Gastrocnemius medialis (tissue), 4 donors: ENCODE measurements around the gene PTAR1. TPM values are rescaled to one million over a fixed set of nuclear protein-coding genes. Genes with fewer than 3 reads are reported as not detected.

Experiments used
- ATAC-seq, 2 donors: fragments of 150-250 bp; one replicate each; pipeline ENCODE4 v1.9.1; 2016
- DNase-seq, 2 donors: peaks; one replicate each; pipeline ENCODE4 v3.0.0-alpha.2; 2019
- H3K27ac ChIP-seq, 4 donors: fragments of 200-600 bp; sonication (generic); 1 replicate in 1 of 4; 2 replicates in 3 of 4; pipeline ENCODE4 v1.5.1; 2016 to 2018; ENCODE audit warnings: mild to moderate bottlenecking in 2 of 4, moderate library complexity in 1 of 4
- H3K27me3 ChIP-seq, 3 donors: fragments of 200-600 bp; sonication (generic) in 2 of 3; 1 replicate in 1 of 3; 2 replicates in 2 of 3; pipeline versions ENCODE4 v1.5.1 to v1.6.0; 2016 to 2019; ENCODE audit warnings: mild to moderate bottlenecking in 1 of 3, moderate library complexity in 1 of 3
- H3K36me3 ChIP-seq, 2 donors: fragments of 200-600 bp; sonication (generic) in 1 of 2; one replicate each; pipeline ENCODE4 v1.5.1; 2017 to 2018
- H3K4me1 ChIP-seq, 2 donors: fragments of 200-600 bp; sonication (generic) in 1 of 2; one replicate each; pipeline ENCODE4 v1.5.1; 2016 to 2017; ENCODE audit warnings: mild to moderate bottlenecking in 2 of 2
- H3K4me3 ChIP-seq, 4 donors: fragments of 200-600 bp; sonication (generic) in 3 of 4; 1 replicate in 1 of 4; 2 replicates in 3 of 4; pipeline ENCODE4 v1.5.1; 2016 to 2019; ENCODE audit warnings: mild to moderate bottlenecking in 2 of 4
- H3K9me3 ChIP-seq, 3 donors: fragments of 200-600 bp; sonication (generic) in 2 of 3; 1 replicate in 1 of 3; 2 replicates in 2 of 3; pipeline ENCODE4 v1.5.1; 2016 to 2019
- CTCF ChIP-seq, 5 experiments: fragments of 450-650 bp in 3 of 5; fragments of 200-600 bp in 2 of 5; sonication (generic) in 2 of 5; IDR thresholded peaks in 4 of 5; conservative IDR thresholded peaks in 1 of 5; 1 replicate in 4 of 5; 2 replicates in 1 of 5; pipeline ENCODE4 v1.5.1; 2016 to 2019; ENCODE audit warnings: antibody characterized with exemption in 5 of 5, mild to moderate bottlenecking in 3 of 5, moderate library complexity in 3 of 5
- POLR2A ChIP-seq, 2 donors: fragments of 450-650 bp; IDR thresholded peaks; one replicate each; pipeline ENCODE4 v1.6.1; 2017; ENCODE audit warnings: antibody characterized with exemption in 2 of 2, mild to moderate bottlenecking in 2 of 2, moderate library complexity in 2 of 2
- in situ Hi-C, 4 donors: fragments of 200-750 bp; cut with MboI; loops; one replicate each; pipeline versions ENCODE4 v1.15.0 to v1.8.0; 2017; ENCODE audit warnings: low sequenced_read_pairs in 4 of 4
- intact Hi-C: fragments of 100-400 bp; cut with DNase I; formaldehyde crosslinking; loops from one replicate; pipeline ENCODE4 v1.15.1; 2023; ENCODE audit warnings: low total_unique reads
- total RNA-seq, 4 donors: library from RNA; depleted of rRNA; stranded (reverse); fragments of >200 nt; gene quantifications; one replicate each; pipeline versions ENCODE4 v1.1.0 to v1.2.3, GENCODE V29; 2016

The PTAR1 gene
- total RNA-seq, 4 donors from 2014 or later = 26.5 to 52.4 (median 40.6) TPM

GRCh38 chr9:69673311-69673640 is 86.5 kb downstream of the PTAR1 start:
- DNase-seq (no peak), ATAC-seq (no peak)
- Histone ChIP-seq H3K27me3 (no peaks in the 10 kb centered on the region), H3K4me1 (peaks cover 6 to 20% of the 10 kb centered on the region in 2 donors), H3K9me3 (no peaks in the 10 kb centered on the region), H3K4me3 (peak overlapping the region; percentile 75 to 85 (median 78)), H3K27ac (peak overlapping the region; percentile 60 to 76 (median 66)), H3K36me3 (no peaks in the 10 kb centered on the region)
- in situ Hi-C loops (loop anchor here in 2 of 4 donors (10.0 to 25.0 kb wide), 2 partner anchors 202 to 214 kb away; no protein-coding TSS in a partner anchor), intact Hi-C loops (loop anchor here (1.0 to 2.0 kb wide), 2 partner anchors 86 to 206 kb away; no protein-coding TSS in a partner anchor)
- TF ChIP-seq CTCF (IDR thresholded peaks at IDR 0.05 in 4 of 5, conservative IDR thresholded peaks at IDR 0.05 in 1 of 5) (no peak), POLR2A (IDR thresholded peaks at IDR 0.05) (no peak)

- in situ Hi-C loops (loop anchor here in 2 of 4 donors (10.0 to 25.0 kb wide), 2 partner anchors 202 to 215 kb away; no protein-coding TSS in a partner anchor), intact Hi-C loops (loop anchor here (1.0 to 2.0 kb wide), 2 partner anchors 87 to 206 kb away; no protein-coding TSS in a partner anchor)
- DNase-seq (peak; percentile 57 to 63), ATAC-seq (peak; percentile 85 to 91)
- peak; percentile 58 to 91 (median 84) for TF ChIP-seq CTCF (IDR thresholded peaks at IDR 0.05 in 4 of 5, conservative IDR thresholded peaks at IDR 0.05 in 1 of 5)
- no peak for TF ChIP-seq POLR2A (IDR thresholded peaks at IDR 0.05)
- H3K4me3 ChIP-seq = peak overlapping the region; percentile 75 to 85 (median 78)
- peak overlapping the region; percentile 60 to 76 (median 66) for H3K27ac ChIP-seq
- H3K9me3 ChIP-seq = no peaks in the 10 kb centered on the region
- no peaks in the 10 kb centered on the region for H3K27me3 ChIP-seq
- no peaks in the 10 kb centered on the region for H3K36me3 ChIP-seq
- peaks cover 6 to 20% of the 10 kb centered on the region in 2 donors for H3K4me1 ChIP-seq
Measured at GRCh38 chr9:69672596-69673310, 87.1 kb downstream of the PTAR1 start.

GRCh38 chr9:69671879-69672595 is 87.8 kb downstream of the PTAR1 start, which contains the start of gene APBA1:
APBA1 (minus strand) TSS chr9:69672371.
- Histone ChIP-seq H3K27ac (peak within 1 kb of the TSS; percentile 65 to 76 (median 68)), H3K36me3 (no peaks in the 10 kb centered on the region), H3K9me3 (no peaks in the 10 kb centered on the region), H3K27me3 (no peaks in the 10 kb centered on the region), H3K4me1 (peaks cover 6 to 20% of the 10 kb centered on the region in 2 donors), H3K4me3 (peak within 1 kb of the TSS; percentile 75 to 85 (median 78))
- DNase-seq (peak in 1 of 2 donors; percentile 24), ATAC-seq (peak; percentile 67 to 72)
- in situ Hi-C loops (loop anchor here in 2 of 4 donors (10.0 to 25.0 kb wide), 2 partner anchors 203 to 215 kb away; no protein-coding TSS in a partner anchor), intact Hi-C loops (loop anchor here (2.0 kb wide), 1 partner anchor 207 kb away; no protein-coding TSS in a partner anchor)
- no peak for TF ChIP-seq POLR2A (IDR thresholded peaks at IDR 0.05)
- TF ChIP-seq CTCF (IDR thresholded peaks at IDR 0.05 in 4 of 5, conservative IDR thresholded peaks at IDR 0.05 in 1 of 5) = peak in 2 of 5 experiments; percentile 15

GRCh38 chr9:69671311-69671878 is 88.4 kb downstream of the PTAR1 start:
- Histone ChIP-seq H3K27me3 (no peaks in the 10 kb centered on the region), H3K9me3 (no peaks in the 10 kb centered on the region), H3K27ac (peak overlapping the region in 3 of 4 donors; percentile 65 to 76 (median 68)), H3K36me3 (no peaks in the 10 kb centered on the region), H3K4me3 (peak overlapping the region; percentile 66 to 81 (median 76)), H3K4me1 (peaks cover 6 to 20% of the 10 kb centered on the region in 2 donors)
- in situ Hi-C loops = loop anchor here in 2 of 4 donors (10.0 to 25.0 kb wide), 2 partner anchors 203 to 216 kb away; no protein-coding TSS in a partner anchor
- intact Hi-C loops = no loop called here
- TF ChIP-seq POLR2A (IDR thresholded peaks at IDR 0.05) (no peak), CTCF (IDR thresholded peaks at IDR 0.05 in 4 of 5, conservative IDR thresholded peaks at IDR 0.05 in 1 of 5) (no peak)
- ATAC-seq = no peak
- no peak for DNase-seq
